ENCODE results near the gene IST1. TPM values are rescaled to one million over a fixed set of nuclear protein-coding genes. Genes with fewer than 3 reads are reported as not detected.

Gene IST1
- total and polyA plus RNA-seq, 10 of the 15 experiments (the other 5 are each of a cell fraction or from before 2014, with no cell fraction given), result 97.3 to 293 (median 138) TPM

- H3K79me2 ChIP-seq (ENCODE audit: control insufficient read depth, insufficient read depth, low read length), result no peaks in the 10 kb centered on the region
- no peak for TF ChIP-seq SP1 (IDR thresholded peaks at IDR 0.05; ENCODE audit: low read depth, low read length)
- TF ChIP-seq GATAD2B (conservative IDR thresholded peaks at IDR 0.05; ENCODE audit: low read depth), result no peak
- no peak for TF ChIP-seq ZSCAN29 (IDR thresholded peaks at IDR 0.05)
- TF ChIP-seq POLR2AphosphoS2 (IDR thresholded peaks at IDR 0.05; ENCODE audit: low read depth, low read length), result no peak
- no peak for TF ChIP-seq TBL1XR1 (IDR thresholded peaks at IDR 0.05; ENCODE audit: low read depth, low read length)
- no peak for TF ChIP-seq DPF2 (IDR thresholded peaks at IDR 0.05)
- no peak for ATAC-seq
- ChIA-PET CTCF (interaction anchor here (0.6 to 4.7 kb wide), 7 partner anchors 9 to 481 kb away, joined by 3 to 38 read pairs (median 3); partner anchors contain the start of gene IST1), SMC1A (ENCODE audit: uncharacterized antibody, unreplicated experiment) (interaction anchor here (0.6 to 3.5 kb wide), 6 partner anchors 22 to 315 kb away, joined by 3 to 24 read pairs (median 8); no protein-coding TSS in a partner anchor), POLR2A (interaction anchor here (1.3 to 4.7 kb wide), 3 partner anchors 10 to 71 kb away, joined by 3 to 30 read pairs (median 4); partner anchors contain the start of gene AP1G1), RAD21 (ENCODE audit: unreplicated experiment) (interaction anchor here (4.7 kb wide), 1 partner anchor 35 kb away, joined by 53 read pairs; the partner anchor contains the start of gene ATXN1L)
- no peaks in the 10 kb centered on the region for H3K9me3 ChIP-seq (replicated peaks; ENCODE audit: control insufficient read depth, insufficient read depth, low read length)
- 78% methylated on average over 4 of the region's 4 CpGs for WGBS (ENCODE audit: insufficient coverage, insufficient replicate concordance, low lambda C conversion rate, missing lambda C conversion rate)
- H3K9ac ChIP-seq (ENCODE audit: control insufficient read depth, insufficient read depth, low read length), result no peak overlapping the region
- H3K4me2 ChIP-seq (ENCODE audit: control insufficient read depth, insufficient read depth), result no peak overlapping the region
- no peaks in the 10 kb centered on the region for H3K27me3 ChIP-seq (replicated peaks in 1 of 2; ENCODE audit: control insufficient read depth in 2 of 2, insufficient read depth in 2 of 2, low read length in 1 of 2)
- peaks cover 12% of the 10 kb centered on the region for H3K4me1 ChIP-seq (ENCODE audit: control insufficient read depth, insufficient read depth, low read length)
- H3K36me3 ChIP-seq (ENCODE audit: control insufficient read depth in 2 of 2, insufficient read depth in 2 of 2, low read length in 1 of 2), result no peaks in the 10 kb centered on the region
- H3K4me3 ChIP-seq, result no peak overlapping the region
- no peak overlapping the region for H2AFZ ChIP-seq (ENCODE audit: control insufficient read depth, low read depth, low read length)
- no peak overlapping the region for H3K27ac ChIP-seq (ENCODE audit: control insufficient read depth, insufficient read depth)
- no peak for DNase-seq (ENCODE audit: low read depth, low spot score)
- in situ Hi-C loops (cut with MboI), result no loop called here
- BruUV-seq (replicated peaks), result no TSS peak
- FAIRE-seq, result no peak
- no peaks in the 10 kb centered on the region for H4K20me1 ChIP-seq (ENCODE audit: control insufficient read depth, insufficient read depth)
- intact Hi-C loops (cut with micrococcal nuclease; ENCODE audit: unreplicated experiment), result loop anchor here (10.0 kb wide), 1 partner anchor 315 kb away; no protein-coding TSS in a partner anchor
Observed at GRCh38 chr16:71880176-71880575, 15.2 kb upstream of the IST1 start.

All from GM12878 (cell line).